Stimulated activated CD4-positive, alpha-beta T cell treated with anti-CD3 and anti-CD28 coated beads, Interleukin-15, amount 100 ng/mL, for 48 hours (primary cell): Measurements from ENCODE around the gene DCST2.
A peak's percentile ranks its signal among the peaks of the same experiment; 100 is the strongest.

Experiments used
- DNase-seq, 2 donors: peaks; one replicate each; pipeline ENCODE4 v3.0.0-alpha.2; 2020; ENCODE audit warnings: low read depth in 2 of 2

Gene DCST2

DNA sequence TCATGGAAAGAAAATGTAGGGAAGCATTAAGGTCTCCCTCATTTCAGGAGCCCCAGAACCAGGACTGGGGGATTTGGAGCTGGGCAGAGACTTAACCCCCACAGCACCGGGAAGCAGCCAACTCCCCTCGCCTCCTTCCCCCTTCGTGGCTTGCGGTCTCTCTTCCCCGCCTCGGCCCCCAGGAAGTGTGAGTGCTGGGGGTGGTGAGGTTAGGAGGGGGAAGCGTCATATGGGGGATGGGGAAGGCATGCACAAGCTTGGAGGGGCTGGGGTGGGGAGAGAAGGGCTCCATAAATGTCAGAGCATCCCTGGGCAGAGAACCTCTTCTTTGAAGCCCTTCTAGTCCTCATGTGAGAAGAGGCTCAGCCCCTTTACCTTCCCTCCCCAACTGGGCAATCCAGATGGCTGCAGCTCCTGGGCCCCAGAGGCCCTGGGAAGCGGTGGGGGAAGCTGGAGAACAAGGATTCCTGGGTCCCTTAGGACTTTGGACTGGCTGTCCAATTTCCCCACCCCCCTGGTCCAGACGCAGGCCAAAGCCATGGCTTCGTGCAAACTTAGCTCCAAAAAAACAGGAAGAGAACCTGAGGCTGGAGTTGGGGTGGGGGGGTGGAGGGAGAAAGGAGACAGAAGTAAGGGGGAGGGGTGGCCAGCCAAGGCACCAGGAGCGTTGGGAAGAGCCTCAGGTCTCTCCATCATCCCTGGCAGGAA is 23.2 kb downstream of the DCST2 start:
- no peak for DNase-seq

DNA sequence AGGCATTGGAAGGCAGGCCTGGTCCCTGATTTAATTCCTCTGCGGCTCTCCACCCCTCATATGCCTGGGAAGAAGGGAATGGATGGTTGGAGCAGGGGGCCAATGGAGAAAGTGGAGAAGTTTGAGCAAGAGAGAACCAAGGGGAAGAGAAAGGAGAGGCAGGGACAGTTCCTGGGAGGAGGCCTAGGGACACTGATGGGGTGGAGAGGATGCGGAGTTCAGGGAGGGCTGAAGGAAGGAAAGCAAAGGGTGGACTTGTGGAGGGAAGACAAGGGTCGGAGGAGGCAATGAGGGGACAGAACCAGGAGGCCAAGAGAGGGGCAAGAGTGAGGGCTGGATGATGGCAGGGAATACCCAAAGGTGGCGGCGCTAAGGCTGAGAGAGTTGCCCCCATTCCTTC is 23.8 kb downstream of the DCST2 start:
- no peak for DNase-seq

DNA sequence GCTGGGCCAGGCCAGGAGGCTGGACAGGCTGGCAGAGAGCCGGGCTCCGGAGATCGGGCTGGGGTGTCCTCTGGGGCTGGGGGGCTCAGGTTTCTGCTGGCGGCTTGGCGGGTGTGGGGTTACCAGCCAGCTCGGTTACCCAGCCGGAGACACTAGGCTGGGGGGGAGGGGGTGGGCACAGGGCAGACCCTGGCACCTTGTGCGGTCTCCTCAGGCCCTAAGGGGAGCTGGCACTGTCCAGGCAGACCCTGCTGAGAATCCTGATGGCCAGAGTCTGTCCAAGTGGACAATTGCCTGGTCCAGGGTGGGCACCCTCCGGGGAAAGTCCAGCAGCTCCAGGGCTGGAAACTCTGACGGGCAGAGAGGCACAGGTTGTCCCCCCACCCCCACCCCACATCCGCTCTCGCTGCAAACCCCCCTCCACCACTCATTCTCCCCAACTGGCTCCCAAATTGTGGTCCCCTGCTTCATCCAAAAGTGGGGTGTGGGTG is 24.3 kb downstream of the DCST2 start:
- no peak for DNase-seq

GRCh38 chr1:155008015-155008941 is 25.3 kb downstream of the DCST2 start:
- DNase-seq, result peak; percentile 59 to 86

DNA sequence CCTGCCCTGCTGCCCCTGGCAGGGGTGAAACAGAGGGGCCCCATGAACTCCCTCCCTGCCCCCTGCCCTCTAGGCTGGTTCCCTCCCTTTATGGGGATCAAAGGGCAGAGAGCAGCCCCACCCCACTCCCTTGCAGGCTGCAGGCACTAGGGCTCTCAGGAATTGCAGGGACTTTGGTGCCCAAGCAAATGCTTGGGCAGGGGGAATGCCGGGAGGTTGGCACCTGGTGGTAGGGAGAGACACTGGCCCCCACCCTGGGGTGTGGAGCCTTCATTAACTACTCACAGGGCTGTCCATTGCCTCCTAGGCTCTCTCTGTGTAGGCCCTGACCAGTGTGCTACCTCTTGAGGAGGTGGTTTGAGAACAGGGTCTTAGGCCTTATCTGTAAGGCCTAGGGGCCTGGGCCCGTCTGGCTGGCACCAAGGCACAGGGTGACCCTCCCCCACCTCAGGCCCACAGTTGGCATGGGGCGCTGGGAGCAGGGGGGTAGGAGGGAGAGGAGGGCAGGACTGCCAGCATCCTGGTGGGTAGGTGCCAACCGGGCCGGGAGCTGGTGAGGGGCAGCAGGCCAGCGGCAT is 26.2 kb downstream of the DCST2 start:
- no peak for DNase-seq

GRCh38 chr1:155006601-155007101 is 26.9 kb downstream of the DCST2 start:
- DNase-seq, result no peak

GRCh38 chr1:155005076-155006011 is 28.2 kb downstream of the DCST2 start:
- DNase-seq, result no peak

GRCh38 chr1:155004352-155005075 is 29.1 kb downstream of the DCST2 start:
- DNase-seq, result no peak

GRCh38 chr1:155003766-155004351 is 29.7 kb downstream of the DCST2 start:
- DNase-seq, result no peak

GRCh38 chr1:155003227-155003765 is 30.3 kb downstream of the DCST2 start:
- DNase-seq, result no peak

- DNase-seq, result no peak
Measured at GRCh38 chr1:155002464-155003226, 30.9 kb downstream of the DCST2 start, which contains the start of gene ZBTB7B. Gene ZBTB7B (plus strand): TSS chr1:155002802. CDS start chr1:155014661, 11,859 bp downstream.

DNA sequence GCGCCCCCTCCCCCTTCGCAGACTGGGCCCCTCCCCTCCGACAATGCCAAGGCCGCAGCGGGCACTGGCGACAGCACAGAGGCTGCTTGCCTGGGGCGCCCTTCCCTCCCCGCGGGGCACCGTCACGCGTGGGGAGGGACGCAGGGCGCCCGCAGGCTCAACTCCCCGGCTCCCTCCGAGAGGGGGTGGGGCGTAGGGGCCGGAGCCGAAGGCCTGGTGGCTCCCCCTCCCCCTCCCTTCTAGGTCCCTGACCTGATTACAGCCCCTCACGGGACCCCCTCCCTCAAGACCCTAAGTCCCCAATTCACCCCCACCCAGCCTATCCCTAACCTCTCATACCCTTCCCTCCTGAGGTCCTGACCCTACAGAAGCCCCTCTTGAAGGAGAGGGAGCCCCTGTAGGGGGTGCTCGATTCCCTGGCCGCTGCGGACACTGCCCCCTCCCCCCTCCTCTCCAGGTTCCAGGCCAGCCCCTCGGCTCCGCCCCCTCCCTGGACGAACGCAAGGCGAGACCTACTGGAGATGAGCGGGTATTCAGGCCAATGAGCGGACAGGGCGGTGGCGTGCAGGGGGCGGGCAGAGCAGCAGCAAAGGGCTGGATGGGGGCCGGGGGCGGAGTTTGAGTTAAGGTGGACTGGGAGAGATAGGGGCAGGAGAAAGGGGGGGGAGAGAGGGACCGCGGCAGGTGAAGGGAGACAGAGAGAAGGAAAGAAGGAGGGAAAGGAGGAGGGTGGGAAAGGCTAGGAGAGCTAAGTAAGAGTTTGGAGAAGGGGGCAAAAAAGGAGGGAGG is 31.7 kb downstream of the DCST2 start:
- peak; percentile 99 to 100 for DNase-seq

GRCh38 chr1:155001425-155001674 is 32.2 kb downstream of the DCST2 start:
- DNase-seq, result no peak

DNA sequence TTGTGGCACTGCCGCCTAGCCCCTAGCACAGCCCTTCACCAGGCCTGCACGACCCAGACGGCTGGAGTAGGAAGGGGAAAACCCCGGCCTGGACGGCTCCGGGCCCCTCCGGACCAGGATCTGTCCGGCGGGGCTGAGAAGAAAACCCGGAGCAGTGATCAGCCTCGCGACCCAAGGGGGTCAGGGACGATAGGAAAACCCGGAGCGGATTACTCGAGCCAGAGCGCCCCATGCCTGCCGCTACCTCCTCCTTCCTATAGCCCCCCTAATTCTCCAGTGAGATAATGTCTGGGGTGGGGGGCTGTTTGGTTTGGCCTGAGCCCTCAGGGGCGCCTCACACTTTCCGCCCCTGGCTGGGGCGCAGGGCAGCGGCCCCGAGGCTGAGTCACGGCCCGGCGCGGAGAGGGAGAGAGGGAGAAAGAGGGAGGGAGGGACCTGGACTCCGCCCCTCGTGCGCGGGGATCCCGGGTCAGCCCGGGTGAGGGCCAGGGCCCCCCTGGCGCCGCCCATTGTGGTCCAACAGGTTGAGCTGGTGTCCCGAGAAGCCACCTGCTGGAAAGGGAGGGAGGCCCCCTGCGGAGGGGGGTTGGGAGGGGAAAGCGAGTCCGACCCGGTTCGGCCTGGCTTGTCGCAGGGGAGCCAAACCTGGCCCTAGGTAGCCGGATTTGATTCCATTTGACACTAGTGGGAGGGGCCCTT is 32.7 kb downstream of the DCST2 start:
- peak; percentile 72 to 86 for DNase-seq

GRCh38 chr1:155000411-155000725 is 33.2 kb downstream of the DCST2 start:
- DNase-seq, result no peak

- peak in 1 of 2 donors; percentile 58 for DNase-seq
Measured at GRCh38 chr1:154999571-155000410, 33.8 kb downstream of the DCST2 start.
